GM19238 (cell line): ENCODE measurements around the gene KCNN3.

ENCODE experiments used
- DNase-seq: peaks from one replicate; pipeline ENCODE4 v3.0.0; 2011; ENCODE audit warnings: low spot score; ENCODE audit not compliant: insufficient read length

The KCNN3 gene

GRCh38 chr1:154750681-154751665 lies 119.1 kb downstream of the KCNN3 start:
- DNase-seq, result no peak

DNA sequence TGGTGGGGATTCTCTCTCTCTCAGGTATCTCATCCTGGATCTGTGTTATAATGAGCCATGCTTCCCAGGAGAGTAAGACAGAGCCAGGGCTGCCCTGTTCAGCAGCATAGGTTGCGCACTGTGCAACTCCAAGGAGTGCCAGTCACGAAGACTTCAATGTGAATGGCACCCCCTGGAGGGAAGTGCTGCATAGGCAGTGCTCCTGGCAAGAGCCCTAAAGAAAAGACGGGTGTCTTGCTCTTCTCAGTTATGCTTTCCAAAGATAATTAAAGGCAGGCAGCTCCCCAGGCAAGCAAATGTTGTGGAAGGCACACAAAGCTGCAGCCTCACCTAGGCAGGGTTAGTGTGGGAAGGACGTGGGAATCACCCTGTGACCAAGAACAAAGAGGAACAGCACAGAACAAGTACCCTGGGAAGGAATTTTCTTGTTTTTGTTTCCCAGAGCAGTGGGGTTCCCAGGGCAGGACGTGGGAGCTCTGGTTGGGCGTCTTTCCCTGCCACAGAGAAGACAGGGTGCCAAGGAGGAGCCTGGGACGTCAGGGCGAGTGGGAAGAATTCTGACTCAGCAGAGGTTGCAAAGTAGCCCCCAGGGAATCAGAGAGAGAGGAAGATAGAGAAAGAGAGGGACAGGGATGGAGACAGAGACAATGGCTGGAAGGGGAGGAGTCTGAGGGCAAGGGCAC lies 120.9 kb downstream of the KCNN3 start:
- DNase-seq, result no peak

DNA sequence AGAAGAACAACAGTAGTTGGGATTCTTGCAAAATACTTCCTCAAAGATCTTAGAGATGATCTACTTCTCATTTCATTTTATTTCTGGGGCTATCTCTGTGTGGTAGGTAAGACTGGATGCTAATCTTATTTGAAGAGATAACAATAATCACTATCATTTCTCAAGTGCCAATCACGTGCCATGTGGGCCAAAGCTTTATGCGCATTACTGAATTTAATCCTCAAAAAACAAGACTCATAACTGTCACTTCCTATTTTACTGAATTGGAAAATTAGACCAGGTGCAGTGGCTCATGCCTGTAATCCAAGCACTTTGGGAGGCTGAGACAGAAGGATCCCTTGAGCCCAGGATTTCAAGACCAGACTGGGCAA lies 121.7 kb downstream of the KCNN3 start:
- DNase-seq, result no peak

- DNase-seq, result peak; percentile 77
Measured at GRCh38 chr1:154747740-154748404, 122.2 kb downstream of the KCNN3 start.

DNA sequence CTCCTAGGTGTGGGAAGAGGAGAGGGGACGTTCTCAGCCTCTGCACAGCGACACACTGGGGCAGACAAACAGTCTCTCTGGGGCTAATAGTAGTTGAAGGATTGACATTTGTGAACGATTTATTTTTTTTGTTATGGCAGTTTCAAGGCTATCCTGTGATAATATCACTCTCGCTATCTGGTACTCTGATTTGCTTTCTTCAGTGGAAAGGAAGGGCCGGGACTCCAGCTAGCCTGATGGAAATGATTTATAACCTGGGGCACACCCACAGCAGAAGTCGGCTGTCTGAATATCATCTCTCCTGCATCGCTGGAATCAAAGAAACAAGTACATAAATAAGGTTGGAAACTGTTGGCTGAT lies 122.7 kb downstream of the KCNN3 start:
- no peak for DNase-seq

DNA sequence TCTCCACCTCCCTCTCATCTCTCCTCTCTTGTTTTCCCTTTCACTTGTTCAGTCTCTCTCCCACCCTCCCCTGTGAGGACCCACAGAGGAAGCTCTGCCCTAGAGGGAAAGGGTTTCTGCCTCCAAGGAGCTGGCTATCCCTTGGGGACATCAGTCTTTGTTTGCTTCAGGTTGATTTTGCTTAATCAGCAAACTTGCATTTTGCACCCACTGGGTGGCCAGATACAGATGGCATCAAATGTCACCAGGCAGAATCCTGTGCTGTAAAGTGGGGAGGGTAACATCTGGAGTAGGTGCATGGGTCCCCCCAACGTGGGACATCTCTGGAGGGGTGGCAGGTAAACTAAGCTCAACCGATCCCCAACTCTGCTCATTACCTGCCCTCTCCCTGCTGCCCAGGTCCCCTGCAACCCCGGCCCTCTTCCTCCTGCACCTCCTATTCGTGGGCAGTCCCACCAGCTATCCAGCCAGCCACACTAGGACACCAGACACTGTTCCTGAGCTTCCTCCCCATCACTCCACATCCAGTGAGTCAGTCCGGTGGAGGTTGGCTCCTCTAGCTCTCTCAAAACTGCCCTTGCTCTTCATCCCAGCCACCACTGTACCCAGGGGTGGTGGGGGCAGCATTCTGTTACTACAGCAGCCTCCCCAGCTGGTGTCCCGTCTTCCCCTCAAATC lies 123.3 kb downstream of the KCNN3 start:
- DNase-seq, result no peak

DNA sequence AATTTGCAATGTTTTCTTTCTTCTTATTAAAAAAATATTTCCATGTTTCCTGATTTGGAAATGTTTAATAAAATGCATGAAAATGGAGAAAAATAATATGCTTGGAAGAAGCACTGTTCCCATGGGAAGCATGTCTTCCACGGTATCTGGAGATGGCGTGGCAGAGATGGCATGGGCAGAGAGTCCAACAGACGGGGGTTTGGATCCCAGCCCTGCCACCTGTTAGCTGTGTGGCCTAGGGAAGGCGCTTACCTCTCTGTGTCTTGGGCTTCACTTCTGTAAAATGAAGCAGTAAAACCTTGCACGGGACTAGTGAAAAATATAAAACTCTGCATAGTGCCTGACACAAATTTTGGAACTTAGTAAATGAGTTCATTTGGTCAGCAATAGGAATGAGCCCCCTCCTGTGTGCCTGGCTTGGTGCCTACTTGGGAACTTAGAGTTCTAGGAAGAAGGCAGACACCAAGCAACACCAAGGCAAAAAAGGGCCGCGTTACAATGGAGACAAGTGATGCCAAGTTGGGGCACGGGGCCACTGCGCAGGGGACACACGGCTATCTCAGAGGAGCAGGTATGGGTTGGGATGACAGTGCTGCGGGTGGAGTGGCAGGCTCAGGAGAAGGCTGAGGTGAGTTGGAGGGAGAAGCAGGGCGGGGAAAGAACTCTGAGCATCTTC lies 124.2 kb downstream of the KCNN3 start:
- no peak for DNase-seq

GRCh38 chr1:154745286-154745731 lies 124.8 kb downstream of the KCNN3 start:
- no peak for DNase-seq

DNA sequence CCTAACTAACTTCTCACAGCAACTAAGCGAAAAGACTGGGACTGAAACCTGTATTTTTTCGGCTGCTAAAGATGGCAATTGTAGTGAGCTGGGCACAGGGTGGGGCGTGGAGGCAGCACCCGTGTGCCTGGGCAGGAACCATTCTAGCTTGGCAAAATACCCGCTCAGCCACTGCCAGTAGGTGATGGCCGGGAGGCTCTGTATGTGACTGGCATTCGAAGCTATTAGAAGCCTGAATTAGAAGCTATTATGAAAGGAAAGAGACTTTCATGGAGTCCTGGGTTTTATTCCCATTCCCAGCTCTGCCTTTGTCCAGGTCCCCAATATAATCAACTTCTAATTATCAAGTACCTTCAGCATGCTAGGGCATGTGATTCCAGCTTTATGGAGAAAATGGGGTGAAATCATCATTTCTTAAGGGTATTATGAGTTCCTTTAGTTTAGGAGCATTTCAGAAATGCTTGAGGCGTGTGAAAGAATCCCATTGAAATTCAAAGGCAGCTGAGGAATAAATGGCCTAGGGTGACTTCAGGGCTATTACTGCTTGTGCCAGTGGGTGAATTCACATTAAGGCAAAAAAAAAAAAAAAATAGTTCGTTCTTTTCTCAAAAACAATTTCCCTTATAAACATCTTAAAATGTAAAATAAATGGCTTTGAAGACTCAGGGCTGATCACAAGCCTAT lies 125.6 kb downstream of the KCNN3 start:
- no peak for DNase-seq

- DNase-seq, result no peak
Measured at GRCh38 chr1:154743526-154744036, 126.5 kb downstream of the KCNN3 start.

DNA sequence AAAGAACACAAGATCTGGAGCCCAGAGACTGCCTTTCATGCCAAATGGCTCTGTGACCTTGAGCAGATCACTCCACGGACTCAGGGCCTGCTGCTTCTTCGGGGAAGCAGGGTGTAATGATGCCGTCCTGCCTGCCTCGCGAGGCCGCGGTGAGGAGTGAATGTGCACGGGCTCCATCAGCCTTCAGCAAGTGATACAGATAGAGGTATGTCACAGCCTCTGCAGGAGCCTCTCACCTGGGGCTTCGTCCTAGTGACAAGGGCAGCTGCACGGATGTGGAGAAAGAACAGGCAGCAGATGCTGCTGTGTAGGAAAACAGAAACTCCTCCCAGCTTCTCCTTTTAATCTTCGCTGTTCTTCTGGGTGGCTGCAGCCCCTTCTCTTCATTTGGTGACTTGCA lies 127.5 kb downstream of the KCNN3 start:
- no peak for DNase-seq

- no peak for DNase-seq
Measured at GRCh38 chr1:154741741-154742495, 128.2 kb downstream of the KCNN3 start.

- no peak for DNase-seq
Measured at GRCh38 chr1:154741327-154741726, 128.8 kb downstream of the KCNN3 start.

DNA sequence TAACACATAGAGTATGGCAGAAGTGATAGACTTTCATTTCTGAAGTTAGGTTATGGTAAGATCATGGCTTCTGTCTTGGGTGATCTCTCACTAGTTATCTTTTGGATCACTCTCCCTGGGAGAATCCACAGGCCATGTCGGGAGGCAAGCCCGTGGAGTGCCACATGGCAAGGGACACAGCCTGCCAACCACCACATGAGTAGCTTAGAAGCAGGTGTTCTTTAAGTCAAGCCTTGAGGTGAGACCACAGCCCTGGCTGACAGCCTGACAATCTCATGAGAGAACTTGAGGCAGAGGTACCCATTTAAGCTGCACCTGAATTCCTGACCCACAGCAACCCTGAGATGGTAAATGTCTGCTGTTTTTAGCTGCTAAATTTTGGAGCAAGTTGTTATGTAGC lies 130.4 kb downstream of the KCNN3 start:
- DNase-seq, result no peak

DNA sequence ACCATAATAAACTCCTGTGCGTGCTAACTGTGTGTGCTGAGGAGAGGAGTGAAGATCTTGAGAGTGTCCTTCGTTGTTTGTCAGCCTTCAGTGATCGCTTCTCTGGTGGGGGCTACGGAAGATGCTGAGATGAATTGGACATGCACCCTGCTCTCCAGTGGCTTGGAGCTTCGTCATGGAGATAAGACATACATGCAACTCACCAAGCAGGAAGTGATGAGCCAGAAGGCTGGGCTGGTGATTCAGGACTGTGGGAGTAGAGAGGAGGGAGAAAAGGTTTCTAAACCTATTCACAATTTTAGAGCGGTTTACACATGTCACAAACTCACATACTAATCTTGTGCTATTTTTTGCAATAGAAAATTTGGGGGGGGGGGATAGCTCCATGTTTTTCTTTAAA lies 133.2 kb downstream of the KCNN3 start:
- DNase-seq, result no peak

- DNase-seq, result no peak
Measured at GRCh38 chr1:154735804-154736168, 134.3 kb downstream of the KCNN3 start.

GRCh38 chr1:154735061-154735803 lies 134.8 kb downstream of the KCNN3 start:
- no peak for DNase-seq

GRCh38 chr1:154733621-154734020 lies 136.5 kb downstream of the KCNN3 start:
- no peak for DNase-seq

DNA sequence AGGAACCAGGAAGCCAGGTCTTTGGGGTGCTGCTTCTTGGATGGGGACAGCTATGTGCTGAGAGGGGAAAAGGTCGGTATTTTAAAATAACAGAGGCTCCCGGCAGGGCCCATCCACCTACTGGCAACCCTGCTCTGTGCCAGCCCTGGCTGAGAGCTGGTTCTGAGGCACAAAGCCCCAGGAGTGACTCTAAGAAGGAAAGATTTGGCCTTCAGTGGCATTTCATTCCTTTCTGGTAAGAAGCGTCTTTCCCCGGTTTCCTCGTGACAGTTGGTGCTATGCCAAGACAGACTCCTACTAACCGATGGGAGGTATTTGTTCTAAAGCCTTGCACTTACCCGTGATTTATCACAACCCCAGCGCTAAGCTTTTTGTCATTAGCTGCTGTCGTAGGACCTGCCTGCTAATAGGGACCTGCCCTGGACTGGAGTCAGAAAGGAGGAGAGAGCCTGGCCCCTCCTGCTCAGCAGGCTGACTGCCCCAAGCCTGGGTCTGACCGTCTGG lies 139.0 kb downstream of the KCNN3 start:
- DNase-seq, result no peak
